Epidermal melanocyte (primary cell): Measurements from ENCODE around the gene BEST4.
"Not testable (repeated sequence)": the region's sequence is repeated elsewhere in the genome, so short reads cannot be mapped to it uniquely, and the experiment has no call there.

Experiments used
- DNase-seq: peaks from one replicate; pipeline ENCODE4 v3.0.0; 2011; ENCODE audit warnings: low spot score; ENCODE audit not compliant: insufficient read length

BEST4 gene

GRCh38 chr1:44778705-44779576 lies 9.0 kb downstream of the BEST4 start:
- DNase-seq, result no peak

GRCh38 chr1:44777969-44778635 lies 9.9 kb downstream of the BEST4 start:
- no peak for DNase-seq

DNA sequence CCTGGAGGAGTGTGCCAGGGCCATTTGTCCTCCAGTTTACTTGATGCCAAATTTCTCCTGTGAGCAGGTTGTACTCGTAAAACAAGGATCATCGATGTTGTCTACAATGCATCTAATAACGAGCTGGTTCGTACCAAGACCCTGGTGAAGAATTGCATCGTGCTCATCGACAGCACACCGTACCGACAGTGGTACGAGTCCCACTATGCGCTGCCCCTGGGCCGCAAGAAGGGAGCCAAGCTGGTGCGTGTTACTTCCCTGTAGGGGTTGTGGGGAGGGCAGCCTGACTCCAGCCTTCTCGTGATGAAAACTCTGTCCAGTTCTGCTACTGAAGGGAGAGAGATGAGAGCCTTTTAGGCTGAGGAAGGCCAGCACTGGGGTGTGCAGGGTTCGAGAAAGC lies 10.4 kb downstream of the BEST4 start:
- no peak for DNase-seq

DNA sequence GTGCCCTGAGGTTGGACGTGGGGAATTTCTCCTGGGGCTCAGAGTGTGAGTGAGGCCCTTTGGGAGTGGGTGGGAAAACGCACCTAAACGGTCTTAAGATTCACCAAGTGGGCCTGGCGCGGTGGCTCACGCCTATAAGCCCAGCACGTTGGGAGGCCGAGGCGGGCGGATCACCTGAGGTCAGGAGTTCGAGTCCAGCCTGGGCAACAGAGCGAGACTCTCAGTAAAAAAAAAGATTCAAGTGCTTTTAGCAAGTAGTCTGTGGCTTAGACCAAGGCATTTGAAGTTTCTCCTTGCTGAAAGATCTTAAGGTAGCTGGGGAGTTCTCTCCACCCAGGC lies 11.3 kb downstream of the BEST4 start:
- no peak for DNase-seq

DNA sequence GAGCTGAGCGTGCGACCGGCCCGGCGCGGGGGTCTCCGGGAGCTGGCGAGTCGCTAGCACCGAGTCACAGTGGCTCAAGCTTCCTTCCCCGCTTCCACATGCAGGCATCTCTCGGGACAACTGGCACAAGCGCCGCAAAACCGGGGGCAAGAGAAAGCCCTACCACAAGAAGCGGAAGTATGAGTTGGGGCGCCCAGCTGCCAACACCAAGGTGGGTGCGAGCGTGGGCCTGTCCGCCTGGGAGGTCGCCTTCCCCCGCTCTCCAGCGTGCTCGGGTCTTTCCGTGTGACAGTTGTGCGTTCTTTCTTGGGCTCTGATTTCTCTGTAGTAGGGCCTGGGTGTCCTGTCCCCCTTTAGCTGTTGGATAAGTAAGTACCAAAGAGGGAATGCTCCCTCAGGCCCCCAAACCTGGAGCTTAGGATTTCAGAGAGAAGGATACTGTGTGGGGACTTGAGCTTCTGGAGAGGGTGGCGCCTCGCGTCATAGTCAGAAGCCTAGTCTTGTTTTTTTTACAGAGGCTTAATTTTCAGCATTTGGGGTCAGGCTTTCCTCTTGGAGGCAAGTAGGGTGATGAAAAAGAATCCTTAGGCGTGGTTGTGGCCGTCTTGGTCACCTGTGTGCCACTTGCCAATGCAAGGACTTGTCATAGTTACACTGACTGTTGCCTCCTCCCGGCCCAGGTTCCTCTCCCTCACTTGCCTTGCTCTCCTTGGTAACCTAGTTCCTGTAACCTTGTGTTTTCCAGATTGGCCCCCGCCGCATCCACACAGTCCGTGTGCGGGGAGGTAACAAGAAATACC lies 11.8 kb downstream of the BEST4 start:
- DNase-seq, result no peak

GRCh38 chr1:44775078-44775929 lies 12.7 kb downstream of the BEST4 start, which contains the start of gene RPS8:
TSS of gene RPS8 (plus strand) at chr1:44775540. CDS start at chr1:44775597, 57 bp downstream.
- DNase-seq, result peak; percentile 74

DNA sequence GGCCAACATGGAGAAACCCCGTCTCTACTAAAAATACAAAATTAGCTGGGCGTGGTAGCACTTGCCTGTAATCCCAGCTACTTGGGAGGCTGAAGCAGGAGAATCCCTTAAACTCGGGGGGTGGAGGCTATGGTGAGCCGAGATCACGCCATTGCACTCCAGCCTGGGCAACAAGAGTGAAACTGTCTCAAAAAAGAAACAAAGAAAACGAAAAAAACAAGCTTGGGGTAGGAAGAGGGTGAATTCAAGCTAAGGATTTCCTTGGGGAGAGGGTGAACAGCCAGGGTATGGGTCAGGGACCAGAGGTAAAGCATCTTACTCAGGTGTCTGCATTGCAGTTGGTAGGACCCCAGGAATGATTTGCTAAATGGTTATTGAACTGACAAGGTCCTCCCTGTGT lies 21.5 kb downstream of the BEST4 start:
- not testable (repeated sequence) for DNase-seq

DNA sequence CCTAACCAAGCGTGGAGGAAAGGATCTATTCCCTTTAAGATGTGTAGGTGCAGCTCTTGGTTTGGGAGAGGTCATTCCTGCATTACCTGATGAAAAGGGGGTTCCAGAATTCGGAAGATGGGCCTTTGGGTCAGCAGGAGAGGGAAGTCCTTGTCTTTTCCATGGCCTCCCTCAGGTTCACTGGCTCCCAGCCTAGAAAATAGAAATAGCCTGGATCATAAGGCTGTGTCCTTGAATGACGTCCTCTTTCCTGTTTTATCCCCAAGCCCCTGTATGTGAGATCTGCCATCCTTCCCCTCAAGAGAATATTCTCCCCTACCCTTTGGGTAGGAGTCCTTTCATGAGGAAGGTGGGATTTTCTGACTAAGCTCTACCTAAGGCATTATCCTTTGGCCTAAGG lies 27.1 kb downstream of the BEST4 start:
- no peak for DNase-seq

- DNase-seq, result no peak
These were observed 28.9 kb downstream of the BEST4 start for GRCh38 chr1:44759077-44759476.

- no peak for DNase-seq
These were observed 30.6 kb downstream of the BEST4 start for GRCh38 chr1:44757420-44757819.

- no peak for DNase-seq
These were observed 40.1 kb downstream of the BEST4 start for GRCh38 chr1:44747878-44748277.

DNA sequence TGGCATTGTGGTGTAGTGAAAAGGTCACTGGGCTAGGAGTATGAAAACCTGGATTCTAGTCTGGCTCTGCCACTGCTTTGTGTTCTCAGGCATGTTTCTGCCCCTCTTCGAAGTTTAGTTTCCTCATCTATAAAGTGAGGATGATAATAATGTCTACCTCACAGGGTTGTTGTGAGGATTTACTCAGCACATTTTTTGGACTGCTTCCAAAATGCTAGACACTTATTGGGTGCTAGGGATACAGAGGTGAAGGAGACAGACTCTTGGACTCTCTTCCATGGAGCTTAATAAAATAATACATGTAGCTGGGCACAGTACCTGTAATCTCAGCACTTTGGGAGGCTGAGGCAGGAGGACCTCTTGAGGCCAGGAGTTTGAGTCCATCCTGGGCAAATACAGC lies 44.8 kb downstream of the BEST4 start:
- DNase-seq, result no peak

- DNase-seq, result no peak
These were observed 47.8 kb downstream of the BEST4 start for GRCh38 chr1:44740179-44740617.

DNA sequence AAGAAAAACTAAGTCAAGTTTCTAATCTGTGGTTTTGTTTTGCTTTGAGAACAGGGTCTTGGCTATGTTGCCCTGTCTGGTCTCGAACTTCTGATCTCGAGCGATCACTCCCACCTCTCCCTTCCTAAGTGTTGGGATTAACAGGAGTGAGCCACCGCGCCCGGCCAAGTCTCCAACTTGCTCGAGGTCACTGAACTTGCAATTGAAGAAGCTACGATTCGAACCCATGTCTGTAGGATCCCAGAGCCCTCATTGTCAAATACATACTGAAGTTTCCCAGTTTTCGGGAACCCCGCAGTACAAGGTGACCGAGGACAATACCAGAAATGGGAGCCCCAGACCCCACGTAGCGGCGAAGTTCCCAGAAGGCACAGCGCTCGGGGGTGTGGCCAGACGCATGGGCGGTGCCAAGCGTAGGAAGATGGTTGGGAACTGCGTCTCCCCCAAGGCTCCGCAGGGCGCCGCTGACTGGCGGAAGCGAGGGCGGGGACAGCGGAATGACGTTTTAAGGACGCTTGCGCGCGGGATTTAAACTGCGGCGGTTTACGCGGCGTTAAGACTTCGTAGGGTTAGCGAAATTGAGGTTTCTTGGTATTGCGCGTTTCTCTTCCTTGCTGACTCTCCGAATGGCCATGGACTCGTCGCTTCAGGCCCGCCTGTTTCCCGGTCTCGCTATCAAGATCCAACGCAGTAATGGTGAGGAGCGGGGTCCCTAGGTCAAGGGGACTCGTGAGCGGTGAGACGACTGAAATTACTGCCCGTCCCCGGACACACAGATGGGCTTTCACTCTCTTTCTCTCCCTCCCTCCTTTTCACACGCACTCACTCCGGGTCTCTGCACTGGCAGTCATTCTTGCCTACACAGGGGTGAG lies 48.4 kb downstream of the BEST4 start, which contains the start of gene KIF2C:
Gene KIF2C (plus strand): TSS at position 531 of the 872 bp plus-strand sequence. CDS start 96 bp downstream, at position 627.
- DNase-seq, result peak; percentile 98

DNA sequence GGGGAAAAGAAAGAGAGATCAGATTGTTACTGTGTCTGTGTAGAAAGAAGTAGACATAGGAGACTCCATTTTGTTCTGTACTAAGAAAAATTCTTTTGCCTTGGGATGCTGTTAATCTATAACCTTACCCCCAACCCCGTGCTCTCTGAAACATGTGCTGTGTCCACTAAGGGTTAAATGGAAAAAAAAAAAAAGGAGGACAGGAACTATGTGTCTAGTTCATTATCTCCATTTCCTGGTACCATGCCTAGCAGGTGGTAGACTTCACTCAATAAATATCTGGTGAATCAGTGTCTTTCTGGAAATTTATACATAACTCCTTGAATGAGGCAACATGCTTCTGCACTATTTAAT lies 49.0 kb downstream of the BEST4 start:
- DNase-seq, result not testable (repeated sequence)

GRCh38 chr1:44735992-44736391 lies 52.0 kb downstream of the BEST4 start:
- DNase-seq, result no peak

- DNase-seq, result no peak
These were observed 54.2 kb downstream of the BEST4 start for GRCh38 chr1:44733784-44734183.
